Hematopoietic multipotent progenitor cell (in vitro differentiated cells): Measurements from ENCODE around the gene LEMD1. TPM values are rescaled to one million over a fixed set of nuclear protein-coding genes. Genes with fewer than 3 reads are reported as not detected.

Experiments
- DNase-seq, 3 donors: peaks; one replicate each; pipeline ENCODE4 v3.0.0-alpha.2; 2011 to 2015; ENCODE audit warnings: low read depth in 2 of 3, low spot score in 2 of 3
- total RNA-seq: library from RNA; depleted of rRNA; stranded (reverse); fragments of >200 nt; gene quantifications from one replicate; pipeline ENCODE4 v1.2.3, GENCODE V29; 2012

Gene LEMD1
- total RNA-seq, 1 donor = not detected

- no peak for DNase-seq
These were observed 64.3 kb downstream of the LEMD1 start for GRCh38 chr1:205357567-205357966.

GRCh38 chr1:205356440-205357139, 65.3 kb downstream of the LEMD1 start, which contains the start of gene KLHDC8A:
Gene KLHDC8A, minus strand, starts transcription at chr1:205356922. Its CDS starts 13,318 bp downstream, at chr1:205343604.
- no peak for DNase-seq

GRCh38 chr1:205355075-205355453, 66.8 kb downstream of the LEMD1 start:
- DNase-seq = no peak

GRCh38 chr1:205354259-205355074, 67.4 kb downstream of the LEMD1 start:
- DNase-seq = peak; percentile 50 to 80 (median 53)

GRCh38 chr1:205353612-205354011, 68.2 kb downstream of the LEMD1 start:
- DNase-seq = no peak

GRCh38 chr1:205353191-205353590, 68.7 kb downstream of the LEMD1 start:
- DNase-seq = no peak

GRCh38 chr1:205351984-205352713, 69.7 kb downstream of the LEMD1 start:
- DNase-seq = no peak

- no peak for DNase-seq
These were observed 71.1 kb downstream of the LEMD1 start for GRCh38 chr1:205350691-205351141.

GRCh38 chr1:205350124-205350523, 71.7 kb downstream of the LEMD1 start:
- DNase-seq = no peak

GRCh38 chr1:205348554-205349487, 73.0 kb downstream of the LEMD1 start:
- no peak for DNase-seq

GRCh38 chr1:205346956-205347574, 74.8 kb downstream of the LEMD1 start:
- no peak for DNase-seq

GRCh38 chr1:205345761-205346160, 76.1 kb downstream of the LEMD1 start:
- no peak for DNase-seq

GRCh38 chr1:205344066-205344928, 77.6 kb downstream of the LEMD1 start:
- peak in 2 of 3 donors; percentile 47 to 55 for DNase-seq

- peak in 1 of 3 donors; percentile 42 for DNase-seq
These were observed 78.3 kb downstream of the LEMD1 start for GRCh38 chr1:205343431-205344065.

- peak in 1 of 3 donors; percentile 34 for DNase-seq
These were observed 78.9 kb downstream of the LEMD1 start for GRCh38 chr1:205342986-205343385.

GRCh38 chr1:205340676-205341075, 81.2 kb downstream of the LEMD1 start:
- no peak for DNase-seq

GRCh38 chr1:205339717-205340116, 82.1 kb downstream of the LEMD1 start:
- DNase-seq = no peak

GRCh38 chr1:205339197-205339702, 82.6 kb downstream of the LEMD1 start:
- DNase-seq = no peak
